ENCODE measurements around the gene CLCN3.
"Not testable (repeated sequence)": the region's sequence is repeated elsewhere in the genome, so short reads cannot be mapped to it uniquely, and the experiment has no call there.

The CLCN3 gene

DNA sequence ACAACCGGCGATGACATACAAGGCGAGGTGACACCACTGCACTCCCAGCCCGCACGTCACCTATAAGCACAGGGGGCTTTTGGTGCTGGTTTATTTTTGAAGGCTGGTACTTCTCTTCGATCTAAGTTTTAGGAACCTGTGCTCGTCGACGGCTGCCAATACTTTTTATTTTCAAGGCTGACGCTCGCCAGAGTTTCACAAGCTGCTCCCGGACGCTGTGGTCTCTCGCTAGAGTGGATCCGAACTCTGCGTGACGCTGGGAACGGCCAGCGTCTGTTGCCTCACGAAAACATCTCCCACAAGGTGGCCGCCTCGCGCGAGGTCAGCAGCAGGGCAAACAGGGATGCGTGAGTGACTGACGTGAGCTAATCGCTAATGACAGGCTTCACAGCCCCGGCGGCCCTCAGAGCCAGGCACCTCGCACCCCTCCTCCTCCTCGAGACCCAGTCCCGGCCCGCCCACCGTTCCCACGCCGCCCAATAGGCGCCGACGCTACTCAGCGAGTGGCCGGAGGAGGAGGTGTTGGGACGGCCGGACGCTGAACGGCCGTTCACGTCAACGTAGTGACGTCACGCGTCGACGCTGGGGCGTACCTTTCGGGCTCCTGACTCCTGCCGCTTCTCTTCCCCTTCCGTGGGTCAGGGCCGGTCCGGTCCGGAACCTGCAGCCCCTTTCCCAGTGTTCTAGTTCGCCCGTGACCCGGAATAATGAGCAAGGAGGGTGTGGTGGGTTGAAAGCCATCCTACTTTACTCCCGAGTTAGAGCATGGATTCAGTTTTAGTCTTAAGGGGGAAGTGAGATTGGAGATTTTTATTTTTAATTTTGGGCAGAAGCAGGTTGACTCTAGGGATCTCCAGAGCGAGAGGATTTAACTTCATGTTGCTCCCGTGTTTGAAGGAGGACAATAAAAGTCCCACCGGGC is at the start of gene CLCN3:
Gene CLCN3, plus strand, starts transcription at position 621 of the 922 bp plus-strand sequence. CDS start 15,351 bp downstream, outside the sequence.
- H3K27ac ChIP-seq = peak within 1 kb of the TSS; percentile 91
- TF ChIP-seq, protein P1, sequence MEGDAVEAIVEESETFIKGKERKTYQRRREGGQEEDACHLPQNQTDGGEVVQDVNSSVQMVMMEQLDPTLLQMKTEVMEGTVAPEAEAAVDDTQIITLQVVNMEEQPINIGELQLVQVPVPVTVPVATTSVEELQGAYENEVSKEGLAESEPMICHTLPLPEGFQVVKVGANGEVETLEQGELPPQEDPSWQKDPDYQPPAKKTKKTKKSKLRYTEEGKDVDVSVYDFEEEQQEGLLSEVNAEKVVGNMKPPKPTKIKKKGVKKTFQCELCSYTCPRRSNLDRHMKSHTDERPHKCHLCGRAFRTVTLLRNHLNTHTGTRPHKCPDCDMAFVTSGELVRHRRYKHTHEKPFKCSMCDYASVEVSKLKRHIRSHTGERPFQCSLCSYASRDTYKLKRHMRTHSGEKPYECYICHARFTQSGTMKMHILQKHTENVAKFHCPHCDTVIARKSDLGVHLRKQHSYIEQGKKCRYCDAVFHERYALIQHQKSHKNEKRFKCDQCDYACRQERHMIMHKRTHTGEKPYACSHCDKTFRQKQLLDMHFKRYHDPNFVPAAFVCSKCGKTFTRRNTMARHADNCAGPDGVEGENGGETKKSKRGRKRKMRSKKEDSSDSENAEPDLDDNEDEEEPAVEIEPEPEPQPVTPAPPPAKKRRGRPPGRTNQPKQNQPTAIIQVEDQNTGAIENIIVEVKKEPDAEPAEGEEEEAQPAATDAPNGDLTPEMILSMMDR (conservative IDR thresholded peaks at IDR 0.05; ENCODE audit: low read depth) = no peak
- ChIA-PET CTCF (interaction anchor here (0.5 to 1.0 kb wide), 4 partner anchors 8 to 79 kb away, joined by 3 read pairs; partner anchors contain the start of gene NEK1), POLR2A (ENCODE audit: low non-redundant PET) (no interaction called here)
- DNase-seq (ENCODE audit: low spot score) = peak; percentile 92

DNA sequence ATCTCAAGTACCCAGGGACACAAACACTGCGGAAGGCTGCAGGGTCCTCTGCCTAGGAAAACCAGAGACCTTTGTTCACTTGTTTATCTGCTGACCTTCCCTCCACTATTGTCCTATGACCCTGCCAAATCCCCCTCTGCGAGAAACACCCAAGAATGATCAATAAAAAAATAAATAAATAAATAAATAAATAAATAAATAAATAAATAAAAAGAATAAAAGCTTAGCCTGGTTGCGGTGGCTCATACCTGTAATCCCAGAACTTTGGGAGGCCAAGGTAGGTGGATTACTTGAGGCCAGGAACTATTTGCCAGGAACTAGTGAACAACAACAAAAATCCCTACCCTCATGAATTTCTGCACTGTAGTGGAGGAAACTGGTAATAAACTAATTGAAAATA is 49.4 kb upstream of the CLCN3 start:
- DNase-seq (ENCODE audit: low spot score); CTCF ChIA-PET; POLR2A ChIA-PET (ENCODE audit: low non-redundant PET); H3K27ac ChIP-seq: not testable (repeated sequence)

DNA sequence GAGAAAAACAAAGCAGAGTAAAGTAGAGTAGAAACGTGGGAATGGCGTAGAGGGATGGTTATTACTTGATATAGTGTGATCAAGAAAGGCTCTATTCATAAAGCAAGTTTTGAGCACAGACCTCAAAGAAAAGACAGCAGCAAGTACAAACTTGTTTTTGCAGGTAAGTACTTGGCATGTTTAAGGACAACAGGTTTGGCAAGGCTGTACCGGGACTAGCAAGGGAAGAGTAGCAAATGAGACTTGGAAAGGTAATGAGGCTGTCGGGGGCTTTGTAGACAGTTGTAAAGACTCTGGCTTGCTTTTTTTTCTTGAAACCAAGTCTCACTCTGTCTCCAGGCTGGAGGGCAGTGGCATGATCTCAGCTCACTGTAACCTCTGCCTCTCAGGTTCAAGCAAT is 48.9 kb upstream of the CLCN3 start:
- POLR2A ChIA-PET (ENCODE audit: low non-redundant PET) = no interaction called here
- DNase-seq (ENCODE audit: low spot score) = peak; percentile 56
- CTCF ChIA-PET = interaction anchor here (1.0 kb wide), 1 partner anchor 547 kb away, joined by 3 read pairs; no protein-coding TSS in a partner anchor
- TF ChIP-seq, protein P1 (conservative IDR thresholded peaks at IDR 0.05; ENCODE audit: low read depth) = no peak
- no peak overlapping the region for H3K27ac ChIP-seq

DNA sequence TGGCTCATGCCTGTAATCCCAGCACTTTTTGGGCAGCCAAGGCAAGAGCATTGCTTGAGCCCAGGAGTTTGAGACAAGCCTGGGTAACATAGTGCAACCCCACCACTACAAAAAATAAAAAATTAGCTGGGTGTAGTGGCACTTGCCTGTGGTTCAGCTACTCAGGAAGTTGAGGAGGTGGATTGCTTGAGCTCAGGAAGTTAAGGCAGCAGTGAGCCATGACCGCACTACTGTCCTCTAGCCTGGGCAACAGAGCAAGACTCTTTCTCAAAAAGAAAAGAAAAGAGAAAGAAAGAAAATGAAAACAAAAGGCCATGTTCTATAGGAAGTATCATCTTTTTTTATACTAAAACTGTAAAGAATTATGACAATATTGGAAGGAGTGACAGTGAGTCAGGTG is 46.5 kb upstream of the CLCN3 start:
- ChIA-PET CTCF (interaction anchor here (0.5 kb wide), 1 partner anchor 987 kb away, joined by 3 read pairs; no protein-coding TSS in a partner anchor), POLR2A (ENCODE audit: low non-redundant PET) (no interaction called here)
- no peak overlapping the region for H3K27ac ChIP-seq
- TF ChIP-seq, protein P1 (conservative IDR thresholded peaks at IDR 0.05; ENCODE audit: low read depth) = no peak
- DNase-seq (ENCODE audit: low spot score) = no peak

DNA sequence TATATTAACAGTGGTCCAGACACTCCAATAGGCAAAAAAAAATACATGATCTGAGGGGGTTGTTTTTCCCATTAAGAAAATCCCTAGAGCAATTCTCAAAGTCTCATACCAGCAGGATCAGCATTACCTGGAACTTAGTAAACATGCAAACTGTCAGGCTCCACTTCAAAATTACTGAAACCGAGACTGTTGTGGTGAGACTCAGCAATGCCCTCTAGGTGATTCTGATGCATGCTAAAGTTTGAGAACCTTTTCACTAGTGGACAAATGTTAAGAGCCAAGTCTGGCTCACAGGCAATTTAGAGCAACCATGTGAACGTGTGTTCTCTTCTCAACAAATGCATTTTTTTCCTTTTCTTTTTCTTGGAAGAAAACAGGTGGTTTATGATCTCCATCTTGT is 38.2 kb upstream of the CLCN3 start:
- CTCF ChIA-PET = no interaction called here
- H3K27ac ChIP-seq = no peak overlapping the region
- TF ChIP-seq, protein P1 (conservative IDR thresholded peaks at IDR 0.05; ENCODE audit: low read depth) = no peak
- DNase-seq (ENCODE audit: low spot score) = no peak
- POLR2A ChIA-PET (ENCODE audit: low non-redundant PET) = no interaction called here

DNA sequence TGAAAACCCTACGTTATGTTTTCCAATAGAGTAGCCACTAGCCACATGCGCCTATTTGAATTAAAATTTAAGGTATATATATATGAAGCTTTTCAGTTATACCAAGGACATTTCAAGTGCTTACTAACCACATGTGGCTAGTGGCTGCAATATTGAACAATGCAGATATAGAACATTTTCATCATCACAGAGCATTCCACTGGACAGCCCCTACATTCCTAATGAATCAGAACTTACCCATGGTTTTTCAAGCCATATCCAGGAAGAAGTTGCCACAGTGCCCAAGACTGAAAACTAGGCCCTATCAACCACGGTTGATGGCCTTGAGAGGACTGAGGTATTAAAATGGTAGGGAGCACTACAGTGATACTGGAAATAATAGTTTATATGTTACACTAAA is 37.7 kb upstream of the CLCN3 start:
- TF ChIP-seq, protein P1 (conservative IDR thresholded peaks at IDR 0.05; ENCODE audit: low read depth) = no peak
- CTCF ChIA-PET = interaction anchor here (0.5 kb wide), 1 partner anchor 16 kb away, joined by 3 read pairs; no protein-coding TSS in a partner anchor
- POLR2A ChIA-PET (ENCODE audit: low non-redundant PET) = no interaction called here
- H3K27ac ChIP-seq = no peak overlapping the region
- no peak for DNase-seq (ENCODE audit: low spot score)

DNA sequence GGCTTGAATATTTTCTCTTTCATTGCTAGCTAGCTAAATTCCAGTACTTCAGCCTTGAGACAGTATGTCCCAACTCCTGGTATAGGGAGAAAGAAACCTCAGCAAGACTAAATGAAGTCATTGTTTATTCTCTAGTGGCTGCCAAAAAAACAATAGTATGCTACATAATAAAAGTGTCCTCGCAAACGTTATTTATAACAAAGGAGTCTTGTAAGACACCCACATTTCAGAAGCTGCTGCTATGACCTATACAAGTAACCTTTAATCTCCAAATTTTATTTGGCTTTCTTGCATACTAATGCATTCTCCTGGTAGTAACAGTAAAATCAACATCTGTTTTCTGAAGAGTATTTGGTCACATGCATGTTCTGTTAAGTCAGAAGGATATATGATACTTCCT is 36.8 kb upstream of the CLCN3 start:
- no peak for DNase-seq (ENCODE audit: low spot score)
- TF ChIP-seq, protein P1 (conservative IDR thresholded peaks at IDR 0.05; ENCODE audit: low read depth) = no peak
- H3K27ac ChIP-seq = no peak overlapping the region
- ChIA-PET POLR2A (ENCODE audit: low non-redundant PET) (no interaction called here), CTCF (interaction anchor here (0.5 kb wide), 1 partner anchor 17 kb away, joined by 3 read pairs; no protein-coding TSS in a partner anchor)

All from RWPE1 (cell line).